GM21515 (cell line): ENCODE results near the gene TXNDC2.

Source experiments
- ATAC-seq: cut with Tn5 transposase; IDR thresholded peaks from one replicate; pipeline ENCODE4 v1.9.1; 2021; ENCODE audit not compliant: unreplicated experiment

The TXNDC2 gene

DNA sequence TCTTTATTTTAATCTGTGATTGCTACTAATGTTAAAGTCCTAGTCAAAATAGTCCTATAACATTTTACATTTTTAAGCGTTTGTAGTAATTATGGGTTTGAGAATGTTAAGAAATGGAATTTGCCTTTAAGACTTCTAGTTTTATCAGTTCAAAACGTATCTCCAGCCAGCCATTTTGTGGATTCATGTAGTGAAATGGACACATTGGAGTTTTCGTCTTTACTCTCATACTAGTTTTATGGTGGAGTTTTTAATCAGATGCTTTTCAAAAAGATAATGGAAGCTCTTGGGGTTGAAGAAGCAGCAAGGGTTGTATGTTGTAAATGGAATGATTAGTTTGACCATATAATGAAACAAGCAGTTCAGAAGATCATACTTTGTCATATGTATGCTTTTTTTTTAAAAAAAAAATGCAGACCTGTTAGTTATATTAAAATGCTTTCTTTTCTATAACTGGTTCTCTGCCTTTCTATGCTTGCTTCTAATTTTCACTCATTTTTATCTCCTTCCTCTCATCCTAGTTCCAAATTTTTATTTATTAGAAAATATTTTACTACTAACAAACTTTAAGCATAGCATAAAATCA, 44.6 kb downstream of the TXNDC2 start:
- ATAC-seq: no peak

DNA sequence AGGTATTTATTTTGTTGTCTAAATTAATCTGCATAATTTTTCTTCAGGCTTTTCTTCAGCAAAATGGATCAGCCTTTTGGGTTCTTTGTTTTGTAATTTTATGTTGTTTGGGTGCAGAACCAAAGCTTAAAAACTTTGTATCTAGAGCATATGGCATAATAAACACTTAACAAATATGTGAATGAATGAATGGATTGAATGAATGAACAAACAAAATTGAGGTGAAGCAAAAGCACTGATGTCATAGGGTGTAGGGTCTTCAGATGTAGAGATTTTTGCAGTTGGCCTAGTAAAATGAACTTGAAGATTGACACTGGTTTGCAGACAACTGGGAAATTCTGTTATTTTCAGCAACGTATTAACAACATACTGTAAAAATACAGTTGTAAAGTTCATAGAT, 45.4 kb downstream of the TXNDC2 start:
- ATAC-seq: no peak

DNA sequence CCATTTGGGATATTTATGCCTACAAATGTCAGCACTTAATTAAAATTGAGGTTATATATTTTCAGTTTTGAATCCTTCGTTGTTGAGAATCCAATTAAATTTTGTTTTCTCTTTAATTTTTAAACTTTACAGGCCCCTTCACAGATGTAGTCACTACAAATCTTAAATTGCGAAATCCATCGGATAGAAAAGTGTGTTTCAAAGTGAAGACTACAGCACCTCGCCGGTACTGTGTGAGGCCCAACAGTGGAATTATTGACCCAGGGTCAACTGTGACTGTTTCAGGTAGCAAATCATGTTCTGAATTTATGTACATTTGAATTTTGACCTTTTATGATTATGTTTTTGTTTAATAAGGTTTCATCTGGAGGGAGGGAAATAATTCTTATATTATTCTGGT, 45.9 kb downstream of the TXNDC2 start:
- no peak for ATAC-seq

DNA sequence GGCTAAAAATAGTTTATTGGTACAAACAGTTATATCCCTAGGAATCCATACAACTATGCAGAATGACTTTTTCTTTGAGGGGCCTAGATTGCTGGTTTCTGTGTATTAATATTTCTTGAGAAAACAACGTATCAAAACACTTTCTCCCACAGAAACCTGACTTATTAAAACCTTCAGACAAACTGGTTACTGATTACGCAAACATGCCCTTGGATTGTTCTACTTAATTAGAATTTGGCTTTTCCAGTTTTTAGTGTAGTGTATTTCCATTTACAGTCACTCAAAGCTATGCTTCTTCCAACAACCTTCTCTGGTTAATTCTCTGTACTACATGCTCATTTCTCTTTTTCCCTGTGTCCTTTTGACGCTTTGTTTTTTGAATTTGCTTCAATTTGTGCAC, 48.1 kb downstream of the TXNDC2 start:
- no peak for ATAC-seq

DNA sequence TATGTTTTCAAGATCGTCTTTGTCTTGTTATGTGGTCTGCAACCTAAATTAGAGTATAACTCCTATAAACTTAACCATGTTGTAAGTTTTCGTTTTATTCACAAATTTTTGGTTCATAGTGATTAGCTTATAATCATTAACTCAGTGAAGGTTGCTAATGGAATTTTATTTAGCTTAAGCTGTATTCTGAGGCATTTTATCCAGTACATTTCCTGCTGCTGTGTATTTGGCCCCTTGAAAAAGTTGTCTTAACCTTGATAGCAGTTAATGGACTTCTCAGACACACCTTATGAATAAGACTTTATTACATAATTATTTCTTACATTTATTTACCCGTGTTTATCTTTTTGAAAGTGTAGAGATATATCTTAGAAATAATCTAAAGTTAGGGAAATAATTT, 48.5 kb downstream of the TXNDC2 start:
- ATAC-seq: no peak
